ENCODE results near the gene RMI1.

Gene RMI1

GRCh38 chr9:83966209-83966582 is 14.4 kb upstream of the RMI1 start:
- Histone ChIP-seq H3K27ac (ENCODE audit: low read depth, low read length) (no peak overlapping the region), H3K9ac (ENCODE audit: low read depth in 1 of 2, low read length in 2 of 2) (no peak overlapping the region), H3K4me1 (ENCODE audit: control insufficient read depth in 1 of 2, insufficient read depth in 2 of 2, low read length in 2 of 2) (peaks cover 0 to 5% of the 10 kb centered on the region in 2 donors), H3K9me3 (ENCODE audit: control insufficient read depth in 1 of 2, low read length in 2 of 2) (no peaks in the 10 kb centered on the region), H3K36me3 (ENCODE audit: control insufficient read depth in 1 of 2, insufficient read depth in 2 of 2, low read length in 2 of 2) (peaks cover 24 to 45% of the 10 kb centered on the region in 2 donors), H3K27me3 (ENCODE audit: control insufficient read depth in 1 of 2, insufficient read depth in 2 of 2, low read length in 2 of 2) (no peaks in the 10 kb centered on the region), H3K4me3 (ENCODE audit: low read depth in 1 of 2, low read length in 2 of 2) (no peak overlapping the region)

- peaks cover 33 to 54% of the 10 kb centered on the region in 2 donors for H3K36me3 ChIP-seq (ENCODE audit: control insufficient read depth in 1 of 2, insufficient read depth in 2 of 2, low read length in 2 of 2)
- H3K27ac ChIP-seq (ENCODE audit: low read depth, low read length): no peak overlapping the region
- H3K4me1 ChIP-seq (ENCODE audit: control insufficient read depth in 1 of 2, insufficient read depth in 2 of 2, low read length in 2 of 2): peaks cover 0 to 4% of the 10 kb centered on the region in 2 donors
- H3K27me3 ChIP-seq (ENCODE audit: control insufficient read depth in 1 of 2, insufficient read depth in 2 of 2, low read length in 2 of 2): no peaks in the 10 kb centered on the region
- H3K9ac ChIP-seq (ENCODE audit: low read depth in 1 of 2, low read length in 2 of 2): no peak overlapping the region
- no peaks in the 10 kb centered on the region for H3K9me3 ChIP-seq (ENCODE audit: control insufficient read depth in 1 of 2, low read length in 2 of 2)
- H3K4me3 ChIP-seq (ENCODE audit: low read depth in 1 of 2, low read length in 2 of 2): no peak overlapping the region
These were observed 13.5 kb upstream of the RMI1 start for GRCh38 chr9:83967073-83967472.

GRCh38 chr9:83969602-83970001 is 11.0 kb upstream of the RMI1 start:
- Histone ChIP-seq H3K36me3 (ENCODE audit: control insufficient read depth in 1 of 2, insufficient read depth in 2 of 2, low read length in 2 of 2) (peaks cover 54 to 79% of the 10 kb centered on the region in 2 donors), H3K9ac (ENCODE audit: low read depth in 1 of 2, low read length in 2 of 2) (no peak overlapping the region), H3K4me3 (ENCODE audit: low read depth in 1 of 2, low read length in 2 of 2) (no peak overlapping the region), H3K27me3 (ENCODE audit: control insufficient read depth in 1 of 2, insufficient read depth in 2 of 2, low read length in 2 of 2) (no peaks in the 10 kb centered on the region), H3K27ac (ENCODE audit: low read depth, low read length) (no peak overlapping the region), H3K4me1 (ENCODE audit: control insufficient read depth in 1 of 2, insufficient read depth in 2 of 2, low read length in 2 of 2) (peaks cover 10 to 11% of the 10 kb centered on the region in 2 donors), H3K9me3 (ENCODE audit: control insufficient read depth in 1 of 2, low read length in 2 of 2) (no peaks in the 10 kb centered on the region)

- H3K27ac ChIP-seq (ENCODE audit: low read depth, low read length): no peak overlapping the region
- no peaks in the 10 kb centered on the region for H3K27me3 ChIP-seq (ENCODE audit: control insufficient read depth in 1 of 2, insufficient read depth in 2 of 2, low read length in 2 of 2)
- H3K9ac ChIP-seq (ENCODE audit: low read depth in 1 of 2, low read length in 2 of 2): no peak overlapping the region
- no peaks in the 10 kb centered on the region for H3K9me3 ChIP-seq (ENCODE audit: control insufficient read depth in 1 of 2, low read length in 2 of 2)
- peaks cover 16 to 18% of the 10 kb centered on the region in 2 donors for H3K4me1 ChIP-seq (ENCODE audit: control insufficient read depth in 1 of 2, insufficient read depth in 2 of 2, low read length in 2 of 2)
- no peak overlapping the region for H3K4me3 ChIP-seq (ENCODE audit: low read depth in 1 of 2, low read length in 2 of 2)
- peaks cover 66 to 92% of the 10 kb centered on the region in 2 donors for H3K36me3 ChIP-seq (ENCODE audit: control insufficient read depth in 1 of 2, insufficient read depth in 2 of 2, low read length in 2 of 2)
These were observed 9.1 kb upstream of the RMI1 start for GRCh38 chr9:83971485-83971884.

- no peaks in the 10 kb centered on the region for H3K9me3 ChIP-seq (ENCODE audit: control insufficient read depth in 1 of 2, low read length in 2 of 2)
- H3K36me3 ChIP-seq (ENCODE audit: control insufficient read depth in 1 of 2, insufficient read depth in 2 of 2, low read length in 2 of 2): peaks cover 71 to 90% of the 10 kb centered on the region in 2 donors
- H3K27ac ChIP-seq (ENCODE audit: low read depth, low read length): no peak overlapping the region
- no peak overlapping the region for H3K9ac ChIP-seq (ENCODE audit: low read depth in 1 of 2, low read length in 2 of 2)
- H3K27me3 ChIP-seq (ENCODE audit: control insufficient read depth in 1 of 2, insufficient read depth in 2 of 2, low read length in 2 of 2): no peaks in the 10 kb centered on the region
- peaks cover 19 to 26% of the 10 kb centered on the region in 2 donors for H3K4me1 ChIP-seq (ENCODE audit: control insufficient read depth in 1 of 2, insufficient read depth in 2 of 2, low read length in 2 of 2)
- no peak overlapping the region for H3K4me3 ChIP-seq (ENCODE audit: low read depth in 1 of 2, low read length in 2 of 2)
These were observed 8.3 kb upstream of the RMI1 start for GRCh38 chr9:83972286-83972685.

- peaks cover 26 to 32% of the 10 kb centered on the region in 2 donors for H3K4me1 ChIP-seq (ENCODE audit: control insufficient read depth in 1 of 2, insufficient read depth in 2 of 2, low read length in 2 of 2)
- peaks cover 56 to 73% of the 10 kb centered on the region in 2 donors for H3K36me3 ChIP-seq (ENCODE audit: control insufficient read depth in 1 of 2, insufficient read depth in 2 of 2, low read length in 2 of 2)
These were observed 5.3 kb upstream of the RMI1 start for GRCh38 chr9:83975300-83975699.

GRCh38 chr9:83976372-83976771 is 4.2 kb upstream of the RMI1 start:
- Histone ChIP-seq H3K9me3 (ENCODE audit: control insufficient read depth in 1 of 2, low read length in 2 of 2) (no peaks in the 10 kb centered on the region), H3K27ac (ENCODE audit: low read depth, low read length) (no peak overlapping the region), H3K36me3 (ENCODE audit: control insufficient read depth in 1 of 2, insufficient read depth in 2 of 2, low read length in 2 of 2) (peaks cover 45 to 62% of the 10 kb centered on the region in 2 donors), H3K4me3 (ENCODE audit: low read depth in 1 of 2, low read length in 2 of 2) (no peak overlapping the region), H3K27me3 (ENCODE audit: control insufficient read depth in 1 of 2, insufficient read depth in 2 of 2, low read length in 2 of 2) (no peaks in the 10 kb centered on the region), H3K9ac (ENCODE audit: low read depth in 1 of 2, low read length in 2 of 2) (no peak overlapping the region), H3K4me1 (ENCODE audit: control insufficient read depth in 1 of 2, insufficient read depth in 2 of 2, low read length in 2 of 2) (peaks cover 29 to 32% of the 10 kb centered on the region in 2 donors)

More at GRCh38 chr9:83975300-83975699, 5.3 kb upstream of the RMI1 start:
- Histone ChIP-seq H3K9me3 (ENCODE audit: control insufficient read depth in 1 of 2, low read length in 2 of 2) (no peaks in the 10 kb centered on the region), H3K9ac (ENCODE audit: low read depth in 1 of 2, low read length in 2 of 2) (no peak overlapping the region), H3K27me3 (ENCODE audit: control insufficient read depth in 1 of 2, insufficient read depth in 2 of 2, low read length in 2 of 2) (no peaks in the 10 kb centered on the region), H3K27ac (ENCODE audit: low read depth, low read length) (no peak overlapping the region), H3K4me3 (ENCODE audit: low read depth in 1 of 2, low read length in 2 of 2) (no peak overlapping the region)

- Histone ChIP-seq H3K36me3 (ENCODE audit: control insufficient read depth in 1 of 2, insufficient read depth in 2 of 2, low read length in 2 of 2) (peaks cover 37 to 54% of the 10 kb centered on the region in 2 donors), H3K27ac (ENCODE audit: low read depth, low read length) (no peak overlapping the region)
These were observed 3.4 kb upstream of the RMI1 start for GRCh38 chr9:83977196-83977595.

GRCh38 chr9:83978992-83979811 is 1.4 kb upstream of the RMI1 start:
- Histone ChIP-seq H3K9me3 (ENCODE audit: control insufficient read depth in 1 of 2, low read length in 2 of 2) (no peaks in the 10 kb centered on the region), H3K4me1 (ENCODE audit: control insufficient read depth in 1 of 2, insufficient read depth in 2 of 2, low read length in 2 of 2) (peaks cover 25 to 26% of the 10 kb centered on the region in 2 donors), H3K9ac (ENCODE audit: low read depth in 1 of 2, low read length in 2 of 2) (peak overlapping the region; percentile 100), H3K36me3 (ENCODE audit: control insufficient read depth in 1 of 2, insufficient read depth in 2 of 2, low read length in 2 of 2) (peaks cover 22 to 34% of the 10 kb centered on the region in 2 donors), H3K4me3 (ENCODE audit: low read depth in 1 of 2, low read length in 2 of 2) (peak overlapping the region; percentile 98 to 100), H3K27ac (ENCODE audit: low read depth, low read length) (peak overlapping the region; percentile 99), H3K27me3 (ENCODE audit: control insufficient read depth in 1 of 2, insufficient read depth in 2 of 2, low read length in 2 of 2) (no peaks in the 10 kb centered on the region)

More at GRCh38 chr9:83977196-83977595, 3.4 kb upstream of the RMI1 start:
- Histone ChIP-seq H3K27me3 (ENCODE audit: control insufficient read depth in 1 of 2, insufficient read depth in 2 of 2, low read length in 2 of 2) (no peaks in the 10 kb centered on the region), H3K9me3 (ENCODE audit: control insufficient read depth in 1 of 2, low read length in 2 of 2) (no peaks in the 10 kb centered on the region), H3K9ac (ENCODE audit: low read depth in 1 of 2, low read length in 2 of 2) (no peak overlapping the region), H3K4me1 (ENCODE audit: control insufficient read depth in 1 of 2, insufficient read depth in 2 of 2, low read length in 2 of 2) (peaks cover 34 to 36% of the 10 kb centered on the region in 2 donors), H3K4me3 (ENCODE audit: low read depth in 1 of 2, low read length in 2 of 2) (peak overlapping the region; percentile 98 to 100)

- peaks cover 21 to 25% of the 10 kb centered on the region in 2 donors for H3K4me1 ChIP-seq (ENCODE audit: control insufficient read depth in 1 of 2, insufficient read depth in 2 of 2, low read length in 2 of 2)
- peak within 1 kb of the TSS; percentile 99 for H3K27ac ChIP-seq (ENCODE audit: low read depth, low read length)
- H3K36me3 ChIP-seq (ENCODE audit: control insufficient read depth in 1 of 2, insufficient read depth in 2 of 2, low read length in 2 of 2): peaks cover 15 to 27% of the 10 kb centered on the region in 2 donors
- H3K27me3 ChIP-seq (ENCODE audit: control insufficient read depth in 1 of 2, insufficient read depth in 2 of 2, low read length in 2 of 2): no peaks in the 10 kb centered on the region
- peak within 1 kb of the TSS; percentile 98 to 100 for H3K4me3 ChIP-seq (ENCODE audit: low read depth in 1 of 2, low read length in 2 of 2)
- H3K9me3 ChIP-seq (ENCODE audit: control insufficient read depth in 1 of 2, low read length in 2 of 2): no peaks in the 10 kb centered on the region
- H3K9ac ChIP-seq (ENCODE audit: low read depth in 1 of 2, low read length in 2 of 2): peak within 1 kb of the TSS; percentile 100
These were observed 702 bp upstream of the RMI1 start, which contains the start of gene HNRNPK for GRCh38 chr9:83979812-83980394. HNRNPK (minus strand) TSS chr9:83980215; CDS start chr9:83978252, 1,963 bp downstream.
